A673 (cell line): ENCODE data around the gene ASB10. TPM values are rescaled to one million over a fixed set of nuclear protein-coding genes. Genes with fewer than 3 reads are reported as not detected.

ENCODE experiments used
- BruUV-seq: library from RNA; stranded (reverse); fragments of 400-500 nt; replicated peaks from 2 replicates; lab custom pipeline; 2021; lab: Mats Ljungman, UMichigan
- CTCF ChIA-PET: fragments of 300-600 bp; sonication (Branson Sonifier 250); formaldehyde crosslinking; loops from one replicate; lab custom pipeline; 2022; ENCODE audit warnings: antibody characterized with exemption; lab: Charles Lee
- POLR2A ChIA-PET: fragments of 300-600 bp; sonication (Branson Sonifier 250); formaldehyde crosslinking; loops from one replicate; lab custom pipeline; 2022; ENCODE audit warnings: antibody characterized with exemption; ENCODE audit not compliant: low non-redundant PET; lab: Charles Lee
- DNase-seq: peaks from one replicate; pipeline ENCODE4 v3.0.0-alpha.2; 2015; ENCODE audit warnings: low spot score
- H3K27ac ChIP-seq: fragments of 200-600 bp; sonication (generic); 2 replicates; pipeline ENCODE4 v1.5.1; 2016; ENCODE audit warnings: mixed run types, low read depth, mild to moderate bottlenecking, mixed read lengths, antibody characterized with exemption, low read length; ENCODE audit not compliant: poor library complexity, severe bottlenecking
- H3K27me3 ChIP-seq: fragments of 200-600 bp; sonication (generic); replicated peaks from 2 replicates; pipeline ENCODE4 v1.6.1; 2017; ENCODE audit warnings: mixed run types, low read depth, mild to moderate bottlenecking, mixed read lengths, antibody characterized with exemption, low read length; ENCODE audit not compliant: insufficient read depth, poor library complexity
- H3K36me3 ChIP-seq: fragments of 200-600 bp; sonication (generic); 2 replicates; pipeline ENCODE4 v1.6.1; 2016; ENCODE audit warnings: mixed run types, mild to moderate bottlenecking, mixed read lengths, antibody characterized with exemption, low read length; ENCODE audit not compliant: insufficient read depth, poor library complexity, severe bottlenecking
- H3K4me1 ChIP-seq: fragments of 200-600 bp; sonication (generic); 2 replicates; pipeline ENCODE4 v1.6.1; 2017; ENCODE audit warnings: mixed run types, mild to moderate bottlenecking, mixed read lengths, antibody characterized with exemption, low read length; ENCODE audit not compliant: insufficient read depth, poor library complexity, severe bottlenecking
- H3K4me3 ChIP-seq: fragments of 200-600 bp; sonication (generic); 2 replicates; pipeline ENCODE4 v1.5.1; 2016; ENCODE audit warnings: low read depth, mixed run types, mild to moderate bottlenecking, mixed read lengths, low read length; ENCODE audit not compliant: poor library complexity, severe bottlenecking
- H3K9me3 ChIP-seq: fragments of 200-600 bp; sonication (generic); 2 replicates; pipeline ENCODE4 v1.6.1; 2016; ENCODE audit warnings: mixed run types, low read depth, mild to moderate bottlenecking, mixed read lengths, antibody characterized with exemption, low read length; ENCODE audit not compliant: poor library complexity, severe bottlenecking
- EZH2 ChIP-seq: fragments of 200-600 bp; sonication (generic); IDR thresholded peaks from 2 replicates; pipeline ENCODE4 v1.6.1; 2017; ENCODE audit warnings: borderline replicate concordance, low read depth, mild to moderate bottlenecking, mixed read lengths, antibody characterized with exemption, low read length; ENCODE audit not compliant: poor library complexity, severe bottlenecking
- intact Hi-C: fragments of 100-400 bp; cut with micrococcal nuclease; formaldehyde crosslinking; loops from one replicate; pipeline ENCODE4 v1.10.0; 2022; ENCODE audit not compliant: unreplicated experiment
- total RNA-seq: library from RNA; stranded (reverse); gene quantifications from 2 replicates; pipeline ENCODE4 v1.2.3, GENCODE V29; 2021
- TF ChIP-seq, protein P1 (sequence below): fragments of 300-800, 200-600 bp; sonication (generic); conservative IDR thresholded peaks from 2 replicates; pipeline ENCODE4 v1.5.1; 2017; ENCODE audit warnings: low read depth, mild to moderate bottlenecking, antibody characterized with exemption, low read length, moderate library complexity, mixed read lengths

ASB10 gene
- total RNA-seq, 1 experiment from 2014 or later: not detected

DNA sequence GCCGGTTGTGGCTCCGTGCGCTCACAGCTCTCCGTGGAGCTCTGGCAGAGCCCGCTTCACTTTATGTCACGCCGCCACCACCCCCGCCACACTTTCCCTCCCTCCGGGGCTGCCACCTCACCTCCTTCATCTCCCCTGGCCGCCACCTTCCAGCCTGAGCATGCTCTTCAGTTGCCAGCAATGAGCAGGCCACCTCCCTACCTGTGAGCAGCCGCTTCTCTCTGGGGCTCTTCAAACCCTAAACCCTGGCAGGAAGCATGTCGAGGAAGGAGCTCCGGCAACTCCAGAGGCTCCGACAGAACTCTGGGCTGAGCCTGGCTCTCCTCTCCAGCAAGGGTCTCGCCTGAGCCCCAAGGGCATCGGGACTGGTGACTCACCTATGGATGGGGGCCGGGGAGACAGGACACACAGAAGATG, 56.3 kb downstream of the ASB10 start:
- BruUV-seq: no TSS peak
- intact Hi-C loops: no loop called here
- ChIA-PET CTCF (no interaction called here), POLR2A (no interaction called here)
- H3K36me3 ChIP-seq: peaks cover 35% of the 10 kb centered on the region
- H3K4me3 ChIP-seq: no peak overlapping the region
- no peaks in the 10 kb centered on the region for H3K9me3 ChIP-seq
- no peak for TF ChIP-seq EZH2
- TF ChIP-seq, protein P1, sequence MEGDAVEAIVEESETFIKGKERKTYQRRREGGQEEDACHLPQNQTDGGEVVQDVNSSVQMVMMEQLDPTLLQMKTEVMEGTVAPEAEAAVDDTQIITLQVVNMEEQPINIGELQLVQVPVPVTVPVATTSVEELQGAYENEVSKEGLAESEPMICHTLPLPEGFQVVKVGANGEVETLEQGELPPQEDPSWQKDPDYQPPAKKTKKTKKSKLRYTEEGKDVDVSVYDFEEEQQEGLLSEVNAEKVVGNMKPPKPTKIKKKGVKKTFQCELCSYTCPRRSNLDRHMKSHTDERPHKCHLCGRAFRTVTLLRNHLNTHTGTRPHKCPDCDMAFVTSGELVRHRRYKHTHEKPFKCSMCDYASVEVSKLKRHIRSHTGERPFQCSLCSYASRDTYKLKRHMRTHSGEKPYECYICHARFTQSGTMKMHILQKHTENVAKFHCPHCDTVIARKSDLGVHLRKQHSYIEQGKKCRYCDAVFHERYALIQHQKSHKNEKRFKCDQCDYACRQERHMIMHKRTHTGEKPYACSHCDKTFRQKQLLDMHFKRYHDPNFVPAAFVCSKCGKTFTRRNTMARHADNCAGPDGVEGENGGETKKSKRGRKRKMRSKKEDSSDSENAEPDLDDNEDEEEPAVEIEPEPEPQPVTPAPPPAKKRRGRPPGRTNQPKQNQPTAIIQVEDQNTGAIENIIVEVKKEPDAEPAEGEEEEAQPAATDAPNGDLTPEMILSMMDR: no peak
- no peaks in the 10 kb centered on the region for H3K27me3 ChIP-seq
- no peak for DNase-seq
- peaks cover under 1% of the 10 kb centered on the region for H3K4me1 ChIP-seq
- H3K27ac ChIP-seq: no peak overlapping the region

DNA sequence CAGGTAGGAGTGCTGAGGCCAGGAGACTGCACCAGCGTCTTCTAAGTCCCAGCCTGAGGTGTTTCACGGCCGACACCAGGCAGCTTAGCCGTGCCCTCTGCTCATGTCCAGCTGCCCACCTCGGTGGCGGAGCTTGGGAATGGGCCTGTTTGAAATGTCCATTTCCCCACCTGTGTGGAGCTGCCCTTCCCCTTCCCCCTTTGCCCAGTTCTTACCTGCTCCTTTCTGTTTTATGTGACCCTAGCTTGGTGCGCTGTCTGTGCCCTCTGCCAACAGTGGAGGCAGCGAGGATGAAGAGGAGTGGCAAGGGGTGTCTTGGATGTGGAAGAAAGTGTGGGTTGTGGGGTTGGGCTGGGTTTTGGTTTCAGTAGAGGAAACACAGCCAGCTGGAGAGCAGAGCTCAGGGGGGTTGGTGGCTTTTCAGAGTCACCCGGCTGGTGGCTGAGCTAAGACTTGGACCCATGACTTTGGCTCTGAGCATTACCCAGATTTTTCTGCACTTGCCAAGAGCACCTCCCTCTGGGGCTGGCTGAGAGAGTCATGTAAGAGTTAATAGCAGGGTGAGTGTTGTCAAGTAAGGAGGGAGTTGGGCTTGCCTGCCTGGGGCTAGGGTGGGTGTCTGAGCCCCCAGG, 57.0 kb downstream of the ASB10 start:
- no peaks in the 10 kb centered on the region for H3K27me3 ChIP-seq
- ChIA-PET POLR2A (no interaction called here), CTCF (no interaction called here)
- no peak overlapping the region for H3K4me3 ChIP-seq
- peaks cover 34% of the 10 kb centered on the region for H3K36me3 ChIP-seq
- H3K9me3 ChIP-seq: no peaks in the 10 kb centered on the region
- H3K4me1 ChIP-seq: peaks cover 7% of the 10 kb centered on the region
- intact Hi-C loops: no loop called here
- TF ChIP-seq EZH2: no peak
- TF ChIP-seq, protein P1: no peak
- no peak overlapping the region for H3K27ac ChIP-seq
- DNase-seq: no peak
- BruUV-seq: no TSS peak

DNA sequence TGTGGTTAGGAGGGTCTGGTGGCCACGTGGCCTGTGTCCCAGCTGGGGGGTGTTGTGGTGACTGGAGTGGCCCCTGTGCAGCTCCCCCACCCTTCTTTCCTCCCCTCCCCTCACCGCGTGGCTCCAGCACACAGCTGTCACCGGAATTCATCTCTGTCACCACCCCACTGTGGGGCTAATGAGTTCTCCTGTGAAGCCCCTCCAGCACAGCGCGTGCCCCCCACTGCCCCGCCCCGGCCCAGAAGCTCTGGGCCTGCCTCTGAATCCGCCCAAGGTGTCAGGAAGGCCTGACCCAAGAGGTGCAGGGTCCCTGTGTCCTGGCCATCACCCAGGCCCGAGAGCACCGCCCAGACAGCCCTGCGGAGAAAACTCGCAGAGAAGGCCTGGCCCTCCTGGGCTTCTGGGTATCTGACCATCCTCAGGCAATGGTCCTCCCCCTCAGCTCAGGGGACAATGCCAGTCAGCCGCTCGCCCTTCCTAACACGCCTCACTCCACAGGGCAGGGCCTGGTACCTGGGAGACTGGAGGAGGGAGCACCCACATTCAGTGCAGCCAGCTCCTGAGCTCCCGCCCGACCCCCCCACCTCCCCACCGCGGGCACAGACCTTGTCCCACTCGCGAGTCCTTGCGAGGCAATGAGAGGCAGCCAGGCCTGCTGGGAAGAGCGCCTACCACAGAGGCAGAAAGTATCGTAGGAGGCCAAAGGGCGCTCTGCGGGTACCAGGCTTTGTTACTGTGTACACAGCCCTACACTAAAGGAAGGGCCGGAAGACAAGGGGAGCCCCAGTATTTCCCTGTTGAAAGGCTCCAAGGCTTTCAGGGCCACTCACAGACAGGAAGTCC, 57.7 kb downstream of the ASB10 start:
- no peak overlapping the region for H3K27ac ChIP-seq
- intact Hi-C loops: no loop called here
- peaks cover 32% of the 10 kb centered on the region for H3K36me3 ChIP-seq
- DNase-seq: no peak
- H3K9me3 ChIP-seq: no peaks in the 10 kb centered on the region
- ChIA-PET POLR2A (no interaction called here), CTCF (no interaction called here)
- no peak overlapping the region for H3K4me3 ChIP-seq
- H3K4me1 ChIP-seq: peaks cover 11% of the 10 kb centered on the region
- no TSS peak for BruUV-seq
- no peak for TF ChIP-seq EZH2
- TF ChIP-seq, protein P1: no peak
- H3K27me3 ChIP-seq: no peaks in the 10 kb centered on the region
